ENCODE data around the gene AQP7. TPM values are rescaled to one million over a fixed set of nuclear protein-coding genes. Genes with fewer than 3 reads are reported as not detected.
"Not testable (repeated sequence)": the region's sequence is repeated elsewhere in the genome, so short reads cannot be mapped to it uniquely, and the experiment has no call there.

Gene AQP7
- total RNA-seq, 2 experiments from 2014 or later, result 0.12 to 0.36 TPM

- Mint-ChIP-seq H3K36me3 (no peaks in the 10 kb centered on the region), H3K4me1 (ENCODE audit: low read depth) (no peaks in the 10 kb centered on the region), H3K9me3 (no peaks in the 10 kb centered on the region), H3K27me3 (no peaks in the 10 kb centered on the region), H3K27ac (no peak overlapping the region), H3K4me3 (no peak overlapping the region)
- no peak for DNase-seq
- ChIA-PET POLR2A (no interaction called here), CTCF (interaction anchor here (1.2 to 1.7 kb wide), 3 partner anchors 19 to 73 kb away, joined by 4 to 5 read pairs (median 5); no protein-coding TSS in a partner anchor)
- intact Hi-C loops (cut with micrococcal nuclease), result no loop called here
These were observed 8.8 kb downstream of the AQP7 start for GRCh38 chr9:33393581-33393980.

DNA sequence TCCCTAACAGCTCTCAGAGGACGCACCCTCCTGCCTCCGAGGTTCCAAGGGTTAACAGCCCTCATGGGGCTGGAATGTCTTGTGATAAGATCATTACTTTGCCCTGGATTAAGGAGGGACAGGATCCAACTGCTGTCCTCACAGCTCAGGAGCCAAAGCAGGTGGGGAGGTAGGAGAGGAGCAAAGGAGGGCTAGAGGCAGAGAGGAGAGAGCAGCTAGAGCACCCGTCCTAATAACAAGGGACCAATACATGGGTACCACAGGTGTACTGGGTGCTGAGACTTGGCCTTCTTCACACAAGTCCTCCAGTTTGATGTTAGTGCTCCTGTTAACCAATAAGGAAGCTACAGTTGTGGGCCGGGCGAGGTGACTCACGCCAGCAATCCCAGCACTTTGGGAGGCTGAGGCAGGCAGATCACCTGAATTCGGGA lies 9.8 kb downstream of the AQP7 start:
- H3K4me3 Mint-ChIP-seq; DNase-seq; H3K9me3 Mint-ChIP-seq; POLR2A ChIA-PET; H3K27me3 Mint-ChIP-seq; H3K4me1 Mint-ChIP-seq (ENCODE audit: low read depth); H3K27ac Mint-ChIP-seq; H3K36me3 Mint-ChIP-seq; intact Hi-C loops (cut with micrococcal nuclease): not testable (repeated sequence)
- CTCF ChIA-PET, result interaction anchor here (1.5 to 1.7 kb wide), 2 partner anchors 18 to 74 kb away, joined by 5 read pairs; no protein-coding TSS in a partner anchor

DNA sequence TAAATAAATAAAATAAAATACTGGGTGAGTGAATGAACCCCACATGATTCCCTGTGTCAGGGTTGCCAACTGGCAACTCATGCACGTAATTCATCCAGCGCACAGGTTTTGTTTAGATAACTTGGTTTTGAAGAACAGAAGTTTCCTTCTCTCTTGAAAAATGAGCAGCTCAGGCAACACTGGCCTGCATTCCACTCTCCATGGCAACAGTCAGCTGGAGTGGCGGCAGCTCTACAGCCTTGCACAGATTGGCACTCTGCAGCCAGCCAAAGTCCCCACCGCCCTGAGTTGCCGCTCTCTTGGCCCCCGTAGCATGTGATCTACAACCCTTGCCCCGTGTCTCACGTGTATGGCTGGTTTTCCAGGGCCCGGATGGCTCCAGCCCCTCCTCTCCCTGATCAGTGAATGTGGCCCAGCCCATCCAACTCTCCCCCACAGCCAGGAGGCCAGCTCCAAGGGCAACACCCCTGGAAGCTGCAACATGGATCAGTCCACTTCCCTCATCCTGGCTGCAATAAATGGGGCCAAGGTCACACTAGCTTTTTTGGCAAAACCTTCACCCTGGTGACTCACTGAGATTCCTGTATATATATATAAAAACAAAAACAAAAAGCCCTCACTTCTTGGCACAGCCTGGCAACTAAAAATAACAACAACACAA lies 11.1 kb downstream of the AQP7 start:
- H3K4me3 Mint-ChIP-seq; DNase-seq; H3K27ac Mint-ChIP-seq; H3K27me3 Mint-ChIP-seq; H3K9me3 Mint-ChIP-seq; CTCF ChIA-PET; intact Hi-C loops (cut with micrococcal nuclease); H3K4me1 Mint-ChIP-seq (ENCODE audit: low read depth); POLR2A ChIA-PET; H3K36me3 Mint-ChIP-seq: not testable (repeated sequence)

- ChIA-PET CTCF (interaction anchor here (1.4 kb wide), 1 partner anchor 13 kb away, joined by 3 read pairs; no protein-coding TSS in a partner anchor), POLR2A (interaction anchor here (0.6 kb wide), 1 partner anchor 94 kb away, joined by 3 read pairs; no protein-coding TSS in a partner anchor)
- H3K4me3 Mint-ChIP-seq, result no peak overlapping the region
- intact Hi-C loops (cut with micrococcal nuclease), result no loop called here
- no peaks in the 10 kb centered on the region for H3K27me3 Mint-ChIP-seq
- no peak overlapping the region for H3K27ac Mint-ChIP-seq
- H3K36me3 Mint-ChIP-seq, result no peaks in the 10 kb centered on the region
- no peak for DNase-seq
- no peaks in the 10 kb centered on the region for H3K4me1 Mint-ChIP-seq (ENCODE audit: low read depth)
- no peaks in the 10 kb centered on the region for H3K9me3 Mint-ChIP-seq
These were observed 14.0 kb downstream of the AQP7 start for GRCh38 chr9:33388110-33388994.

GRCh38 chr9:33386998-33387397 lies 15.4 kb downstream of the AQP7 start:
- H3K4me1 Mint-ChIP-seq (ENCODE audit: low read depth); POLR2A ChIA-PET; H3K9me3 Mint-ChIP-seq; DNase-seq; H3K27me3 Mint-ChIP-seq; intact Hi-C loops (cut with micrococcal nuclease); H3K36me3 Mint-ChIP-seq; H3K4me3 Mint-ChIP-seq; H3K27ac Mint-ChIP-seq: not testable (repeated sequence)
- CTCF ChIA-PET, result interaction anchor here (1.4 kb wide), 1 partner anchor 12 kb away, joined by 3 read pairs; no protein-coding TSS in a partner anchor

DNA sequence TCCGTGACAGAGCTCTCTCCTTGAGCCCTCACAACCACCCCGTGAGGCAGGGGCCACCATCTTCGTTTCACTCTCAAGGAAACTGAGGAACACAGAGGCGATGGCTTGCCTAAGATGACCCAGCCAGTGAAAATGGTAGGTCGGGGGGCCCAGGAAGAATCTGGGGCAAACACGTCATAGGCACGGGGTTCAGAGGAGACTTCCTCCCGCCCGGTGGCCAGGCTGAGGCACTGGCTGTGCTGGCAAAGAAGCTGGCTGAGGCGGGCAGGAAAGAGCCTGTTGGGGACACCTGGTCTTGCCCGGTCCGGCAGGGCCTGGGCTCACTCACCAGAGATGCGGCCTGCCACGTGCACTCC lies 15.7 kb downstream of the AQP7 start:
- intact Hi-C loops (cut with micrococcal nuclease); H3K36me3 Mint-ChIP-seq; H3K27ac Mint-ChIP-seq; H3K27me3 Mint-ChIP-seq; DNase-seq; H3K4me1 Mint-ChIP-seq (ENCODE audit: low read depth); POLR2A ChIA-PET; H3K4me3 Mint-ChIP-seq; CTCF ChIA-PET; H3K9me3 Mint-ChIP-seq: not testable (repeated sequence)

DNA sequence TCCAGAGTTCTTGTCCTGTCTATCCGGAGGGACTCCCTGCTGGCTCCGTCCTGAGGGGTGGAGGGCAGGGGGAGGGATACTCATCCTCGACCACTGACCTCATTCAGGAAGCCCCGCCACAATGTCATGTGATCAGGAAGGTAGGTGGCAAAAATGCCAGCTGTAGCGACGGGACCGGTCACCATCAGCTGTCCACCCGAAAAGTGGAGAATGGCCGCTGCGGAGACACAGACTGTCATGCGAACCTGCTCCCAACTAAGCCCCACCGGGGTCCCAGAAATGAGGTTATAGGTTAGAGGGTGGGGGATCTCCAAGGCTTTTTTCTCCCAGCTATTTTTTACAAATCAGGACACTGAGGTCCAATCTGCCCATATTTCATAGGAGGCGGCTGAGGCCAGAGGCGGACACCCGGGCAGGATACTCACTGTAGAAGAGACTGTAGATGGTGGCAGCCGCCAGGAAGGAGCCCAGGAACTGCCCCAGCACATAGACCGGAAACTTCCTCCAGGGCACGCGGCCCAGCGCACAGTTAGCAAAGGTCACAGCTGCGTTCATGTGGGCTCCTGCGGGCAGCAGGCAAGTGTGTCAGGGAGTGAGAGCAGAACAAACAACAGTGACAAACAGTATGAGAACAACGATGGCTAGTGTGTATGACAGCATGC lies 16.3 kb downstream of the AQP7 start:
- H3K9me3 Mint-ChIP-seq; H3K4me3 Mint-ChIP-seq; intact Hi-C loops (cut with micrococcal nuclease); POLR2A ChIA-PET; CTCF ChIA-PET; DNase-seq; H3K27ac Mint-ChIP-seq; H3K27me3 Mint-ChIP-seq; H3K36me3 Mint-ChIP-seq; H3K4me1 Mint-ChIP-seq (ENCODE audit: low read depth): not testable (repeated sequence)

DNA sequence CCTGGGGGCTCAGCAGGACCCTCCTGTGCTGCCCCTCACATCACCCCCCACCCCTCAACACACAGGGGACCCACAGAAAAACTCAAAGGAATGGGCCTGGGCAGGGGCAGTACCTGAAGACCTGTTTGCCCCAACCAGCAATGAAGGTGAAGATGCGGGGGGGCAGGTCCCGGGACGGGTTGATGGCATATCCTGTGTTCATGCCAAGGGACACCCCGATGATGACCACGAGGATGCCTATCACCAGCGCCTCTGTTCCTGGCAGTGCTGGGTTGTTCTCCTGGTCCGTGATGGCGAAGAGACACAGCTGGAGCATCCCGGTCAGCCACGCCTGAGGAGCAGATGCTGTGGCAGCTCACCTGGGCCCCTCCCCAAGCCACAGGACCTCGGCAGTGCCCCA lies 16.8 kb downstream of the AQP7 start:
- H3K9me3 Mint-ChIP-seq; POLR2A ChIA-PET; DNase-seq; intact Hi-C loops (cut with micrococcal nuclease); CTCF ChIA-PET; H3K4me3 Mint-ChIP-seq; H3K36me3 Mint-ChIP-seq; H3K4me1 Mint-ChIP-seq (ENCODE audit: low read depth); H3K27me3 Mint-ChIP-seq; H3K27ac Mint-ChIP-seq: not testable (repeated sequence)

DNA sequence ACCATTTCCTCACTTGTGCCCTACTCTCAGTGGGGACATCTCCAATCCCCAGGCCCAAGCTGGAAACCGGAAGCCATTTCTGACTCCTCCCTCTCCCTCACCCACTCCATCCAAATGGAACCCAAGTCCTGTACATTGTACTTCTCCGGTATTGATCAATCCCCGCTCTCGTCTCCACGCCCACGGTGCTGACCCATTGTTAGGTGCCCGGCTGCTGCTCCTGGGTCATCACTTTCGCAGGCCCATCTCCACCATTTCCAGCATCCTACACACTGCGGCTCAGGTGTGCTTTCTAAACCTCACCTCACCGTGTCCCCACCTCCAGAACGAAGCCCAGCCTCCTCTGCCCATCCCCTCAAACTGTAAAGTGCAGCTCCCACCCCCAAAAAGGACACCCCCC lies 19.0 kb downstream of the AQP7 start:
- H3K4me1 Mint-ChIP-seq (ENCODE audit: low read depth); POLR2A ChIA-PET; H3K36me3 Mint-ChIP-seq; DNase-seq; H3K9me3 Mint-ChIP-seq; intact Hi-C loops (cut with micrococcal nuclease); CTCF ChIA-PET; H3K27ac Mint-ChIP-seq; H3K4me3 Mint-ChIP-seq; H3K27me3 Mint-ChIP-seq: not testable (repeated sequence)

- H3K27me3 Mint-ChIP-seq; H3K9me3 Mint-ChIP-seq; H3K27ac Mint-ChIP-seq; DNase-seq; H3K4me1 Mint-ChIP-seq (ENCODE audit: low read depth); CTCF ChIA-PET; intact Hi-C loops (cut with micrococcal nuclease); POLR2A ChIA-PET; H3K4me3 Mint-ChIP-seq; H3K36me3 Mint-ChIP-seq: not testable (repeated sequence)
These were observed 20.0 kb downstream of the AQP7 start for GRCh38 chr9:33382397-33382796.

GRCh38 chr9:33381231-33381791 lies 21.1 kb downstream of the AQP7 start:
- no peaks in the 10 kb centered on the region for H3K9me3 Mint-ChIP-seq
- intact Hi-C loops (cut with micrococcal nuclease), result no loop called here
- no peak overlapping the region for H3K4me3 Mint-ChIP-seq
- no peaks in the 10 kb centered on the region for H3K27me3 Mint-ChIP-seq
- H3K4me1 Mint-ChIP-seq (ENCODE audit: low read depth), result no peaks in the 10 kb centered on the region
- ChIA-PET CTCF (interaction anchor here (0.6 kb wide), 1 partner anchor 31 kb away, joined by 3 read pairs; no protein-coding TSS in a partner anchor), POLR2A (no interaction called here)
- no peak overlapping the region for H3K27ac Mint-ChIP-seq
- H3K36me3 Mint-ChIP-seq, result no peaks in the 10 kb centered on the region
- DNase-seq, result no peak

DNA sequence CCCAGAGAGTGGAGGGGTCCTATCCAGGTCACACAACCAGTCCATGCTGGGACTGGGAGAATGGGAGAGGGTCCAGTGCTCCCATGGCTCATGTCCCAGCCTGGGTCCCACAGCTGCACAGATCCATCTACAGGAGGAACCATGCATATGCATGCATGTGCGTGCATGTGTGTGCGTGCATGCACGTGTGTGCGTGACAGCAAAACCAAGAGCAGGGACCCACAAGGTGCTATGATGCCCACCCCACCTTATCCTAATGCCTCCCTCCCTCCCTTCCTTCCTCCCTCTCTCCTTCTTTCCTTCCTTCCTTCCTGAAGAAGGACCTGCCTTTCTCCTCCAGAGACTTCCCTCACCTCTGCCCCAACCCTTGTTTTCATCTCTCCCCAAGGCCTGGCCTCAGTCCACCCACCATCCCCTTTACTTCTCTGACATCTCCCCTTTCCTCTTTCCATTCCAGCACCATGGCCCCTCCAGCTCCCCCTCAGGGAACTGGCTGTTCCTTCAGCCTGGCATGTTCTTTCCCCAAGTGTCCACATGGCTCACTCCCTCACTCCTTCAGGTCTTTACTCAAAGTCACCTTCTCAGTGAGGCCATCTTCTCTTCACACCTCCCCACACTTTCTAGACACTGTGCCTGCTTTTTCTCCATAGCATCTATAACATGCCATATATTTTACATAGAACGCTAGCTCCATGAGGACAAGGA lies 21.8 kb downstream of the AQP7 start:
- no peaks in the 10 kb centered on the region for H3K36me3 Mint-ChIP-seq
- POLR2A ChIA-PET, result no interaction called here
- no peak for DNase-seq
- H3K4me1 Mint-ChIP-seq (ENCODE audit: low read depth), result no peaks in the 10 kb centered on the region
- no peak overlapping the region for H3K27ac Mint-ChIP-seq
- no peaks in the 10 kb centered on the region for H3K27me3 Mint-ChIP-seq
- CTCF ChIA-PET, result interaction anchor here (1.1 to 1.4 kb wide), 2 partner anchors 86 to 100 kb away, joined by 3 to 7 read pairs; no protein-coding TSS in a partner anchor
- no peaks in the 10 kb centered on the region for H3K9me3 Mint-ChIP-seq
- intact Hi-C loops (cut with micrococcal nuclease), result no loop called here
- no peak overlapping the region for H3K4me3 Mint-ChIP-seq
